ENCODE results near the gene GASK1A. TPM values are rescaled to one million over a fixed set of nuclear protein-coding genes. Genes with fewer than 3 reads are reported as not detected.

GASK1A gene
- total and polyA plus RNA-seq, 2 of the 4 experiments (the other 2 are of a cell fraction): 0.18 to 0.19 TPM

DNA sequence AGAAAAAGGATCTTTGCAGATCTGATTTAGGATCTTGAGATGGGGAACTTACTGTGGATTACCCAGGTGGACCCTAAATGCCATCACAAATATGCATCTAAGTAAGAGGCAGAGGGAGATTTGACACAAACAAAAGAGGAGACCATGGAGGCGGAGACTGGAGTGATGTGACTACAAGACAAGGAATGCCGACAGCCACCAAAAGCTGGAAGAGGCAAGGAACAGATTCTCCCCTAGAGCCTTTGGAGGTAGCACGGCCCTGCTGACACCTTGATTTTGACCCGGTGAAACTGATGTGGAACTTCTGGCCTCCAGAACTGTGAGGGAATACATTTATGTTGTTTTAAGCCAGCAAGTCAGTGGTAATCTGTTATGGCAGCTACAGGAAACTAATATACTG, 44.0 kb downstream of the GASK1A start:
- no peak overlapping the region for H2AK9ac ChIP-seq (replicated peaks; ENCODE audit: low read depth, low read length, poor library complexity)
- H3K4me2 ChIP-seq (ENCODE audit: low read depth, low read length): no peak overlapping the region
- no peak overlapping the region for H2AFZ ChIP-seq (replicated peaks; ENCODE audit: low read length, poor library complexity)
- no peaks in the 10 kb centered on the region for H3K79me1 ChIP-seq (ENCODE audit: low read depth in 1 of 2, low read length in 2 of 2)
- WGBS, 2 experiments (ENCODE audit: extremely low coverage in 2 of 2, insufficient read length in 1 of 2): 80% methylated on average over 1 of the region's 4 CpGs; no CpG with 5 or more reads in 1 of the 2 experiments
- H2BK20ac ChIP-seq (ENCODE audit: low read depth, low read length): no peak overlapping the region
- DNase-seq (no peak), ATAC-seq (ENCODE audit: low read depth) (no peak)
- intact Hi-C loops (cut with micrococcal nuclease): no loop called here
- dilution Hi-C loops (cut with HindIII; ENCODE audit: low sequenced_read_pairs, unreplicated experiment): no loop called here
- no peak overlapping the region for H4K5ac ChIP-seq (ENCODE audit: low read depth, low read length)
- H4K91ac ChIP-seq (ENCODE audit: insufficient read depth, low read depth, low read length): no peak overlapping the region
- H4K8ac ChIP-seq (ENCODE audit: low read depth in 2 of 2, low read length in 2 of 2): no peak overlapping the region
- no TSS peak for BruUV-seq (replicated peaks)
- no peaks in the 10 kb centered on the region; the same call in 1 of the 2 replicates for H3K27me3 ChIP-seq (ENCODE audit: control insufficient read depth, insufficient read depth, low read length)
- CTCF ChIA-PET: no interaction called here
- no peak overlapping the region for H3K9ac ChIP-seq (ENCODE audit: low read depth, low read length)
- H2BK5ac ChIP-seq (ENCODE audit: low read depth, low read length, poor library complexity, severe bottlenecking): no peak overlapping the region
- no peak overlapping the region for H3K56ac ChIP-seq (ENCODE audit: extremely low read depth, insufficient read depth, low read length)
- no peak overlapping the region for H3K18ac ChIP-seq (ENCODE audit: low read depth, low read length)
- no peaks in the 10 kb centered on the region for H3K36me3 ChIP-seq (ENCODE audit: control insufficient read depth, insufficient read depth, low read length)
- H3K4ac ChIP-seq (ENCODE audit: low read depth, low read length): no peak overlapping the region
- TF ChIP-seq FOS (IDR thresholded peaks at IDR 0.05; ENCODE audit: low read depth, low read length): no peak
- TF ChIP-seq, protein P1, sequence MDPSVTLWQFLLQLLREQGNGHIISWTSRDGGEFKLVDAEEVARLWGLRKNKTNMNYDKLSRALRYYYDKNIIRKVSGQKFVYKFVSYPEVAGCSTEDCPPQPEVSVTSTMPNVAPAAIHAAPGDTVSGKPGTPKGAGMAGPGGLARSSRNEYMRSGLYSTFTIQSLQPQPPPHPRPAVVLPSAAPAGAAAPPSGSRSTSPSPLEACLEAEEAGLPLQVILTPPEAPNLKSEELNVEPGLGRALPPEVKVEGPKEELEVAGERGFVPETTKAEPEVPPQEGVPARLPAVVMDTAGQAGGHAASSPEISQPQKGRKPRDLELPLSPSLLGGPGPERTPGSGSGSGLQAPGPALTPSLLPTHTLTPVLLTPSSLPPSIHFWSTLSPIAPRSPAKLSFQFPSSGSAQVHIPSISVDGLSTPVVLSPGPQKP (IDR thresholded peaks at IDR 0.05; ENCODE audit: borderline replicate concordance, low read depth, low read length): no peak
- no peak for TF ChIP-seq RAD21 (IDR thresholded peaks at IDR 0.05; ENCODE audit: low read length)
- TF ChIP-seq MAZ (IDR thresholded peaks at IDR 0.05; ENCODE audit: borderline replicate concordance, low read depth, low read length): no peak
- TF ChIP-seq, protein P2, sequence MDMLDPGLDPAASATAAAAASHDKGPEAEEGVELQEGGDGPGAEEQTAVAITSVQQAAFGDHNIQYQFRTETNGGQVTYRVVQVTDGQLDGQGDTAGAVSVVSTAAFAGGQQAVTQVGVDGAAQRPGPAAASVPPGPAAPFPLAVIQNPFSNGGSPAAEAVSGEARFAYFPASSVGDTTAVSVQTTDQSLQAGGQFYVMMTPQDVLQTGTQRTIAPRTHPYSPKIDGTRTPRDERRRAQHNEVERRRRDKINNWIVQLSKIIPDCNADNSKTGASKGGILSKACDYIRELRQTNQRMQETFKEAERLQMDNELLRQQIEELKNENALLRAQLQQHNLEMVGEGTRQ (IDR thresholded peaks at IDR 0.05; ENCODE audit: low read depth, low read length): no peak
- TF ChIP-seq BHLHE40 (IDR thresholded peaks at IDR 0.05; ENCODE audit: low read depth, low read length): no peak
- no peak for TF ChIP-seq CHD1 (IDR thresholded peaks at IDR 0.05; ENCODE audit: low read depth, low read length)
- TF ChIP-seq RCOR1 (IDR thresholded peaks at IDR 0.05; ENCODE audit: insufficient replicate concordance, low read length): no peak
- TF ChIP-seq MXI1 (IDR thresholded peaks at IDR 0.05; ENCODE audit: borderline replicate concordance, low read depth, low read length): no peak
- no peak for TF ChIP-seq RFX5 (IDR thresholded peaks at IDR 0.05; ENCODE audit: low read depth, low read length)
- TF ChIP-seq CTCF (conservative IDR thresholded peaks at IDR 0.05; ENCODE audit: low read depth, low read length): no peak
- TF ChIP-seq CEBPB (IDR thresholded peaks at IDR 0.05; ENCODE audit: low read depth, low read length): no peak
- no peak for TF ChIP-seq MAFK (IDR thresholded peaks at IDR 0.05; ENCODE audit: low read depth, low read length)
- TF ChIP-seq SMC3 (IDR thresholded peaks at IDR 0.05; ENCODE audit: low read depth, low read length): no peak
- no peak for TF ChIP-seq POLR2A (IDR thresholded peaks at IDR 0.05; ENCODE audit: low read depth, low read length)
- no peak overlapping the region for H3K23ac ChIP-seq (ENCODE audit: low read depth, low read length)
- POLR2A ChIA-PET (ENCODE audit: unreplicated experiment): no interaction called here
- H2AK5ac ChIP-seq (ENCODE audit: low read depth, low read length): no peak overlapping the region
- in situ Hi-C loops (cut with MboI; ENCODE audit: low sequenced_read_pairs): no loop called here
- no peaks in the 10 kb centered on the region for H3K9me1 ChIP-seq (ENCODE audit: insufficient read depth, low read length)
- H3K14ac ChIP-seq (replicated peaks; ENCODE audit: low read depth, low read length): no peak overlapping the region
- H3K4me1 ChIP-seq (ENCODE audit: control insufficient read depth, insufficient read depth, low read length): no peaks in the 10 kb centered on the region
- H3K4me3 ChIP-seq (ENCODE audit: insufficient read depth, low read depth, low read length): no peak overlapping the region
- no peaks in the 10 kb centered on the region for H3K9me3 ChIP-seq (ENCODE audit: control insufficient read depth, insufficient read depth, low read length)
- H3K27ac ChIP-seq (ENCODE audit: insufficient read depth, low read length): no peak overlapping the region
- no peak overlapping the region for H2BK120ac ChIP-seq (ENCODE audit: low read depth, low read length)
- H4K20me1 ChIP-seq (ENCODE audit: insufficient read depth, low read length): no peaks in the 10 kb centered on the region
- no peak overlapping the region for H2BK15ac ChIP-seq (ENCODE audit: low read depth, low read length)

Measured in IMR-90 (cell line).